Measurements from ENCODE around the gene CMIP.
A peak's percentile ranks its signal among the peaks of the same experiment; 100 is the strongest.
"Not testable (repeated sequence)": the region's sequence is repeated elsewhere in the genome, so short reads cannot be mapped to it uniquely, and the experiment has no call there.

The CMIP gene

GRCh38 chr16:81741430-81741770 lies 296.8 kb downstream of the CMIP start:
- DNase-seq (ENCODE audit: low read depth, low spot score), result not testable (repeated sequence)

- DNase-seq (ENCODE audit: low read depth, low spot score), result no peak
These were observed 299.8 kb downstream of the CMIP start for GRCh38 chr16:81744385-81744784.

- no peak for DNase-seq (ENCODE audit: low read depth, low spot score)
These were observed 300.3 kb downstream of the CMIP start for GRCh38 chr16:81744911-81745310.

GRCh38 chr16:81745704-81746558 lies 301.3 kb downstream of the CMIP start:
- DNase-seq (ENCODE audit: low read depth, low spot score), result peak; percentile 75

- DNase-seq (ENCODE audit: low read depth, low spot score), result no peak
These were observed 302.0 kb downstream of the CMIP start for GRCh38 chr16:81746566-81746965.

- DNase-seq (ENCODE audit: low read depth, low spot score), result no peak
These were observed 304.0 kb downstream of the CMIP start for GRCh38 chr16:81748476-81749198.

- DNase-seq (ENCODE audit: low read depth, low spot score), result no peak
These were observed 307.7 kb downstream of the CMIP start for GRCh38 chr16:81752225-81752875.

GRCh38 chr16:81752876-81753227 lies 308.2 kb downstream of the CMIP start:
- DNase-seq (ENCODE audit: low read depth, low spot score), result no peak

- DNase-seq (ENCODE audit: low read depth, low spot score), result no peak
These were observed 310.2 kb downstream of the CMIP start for GRCh38 chr16:81754858-81755257.

GRCh38 chr16:81755915-81756614 lies 311.5 kb downstream of the CMIP start:
- DNase-seq (ENCODE audit: low read depth, low spot score), result no peak

- no peak for DNase-seq (ENCODE audit: low read depth, low spot score)
These were observed 312.2 kb downstream of the CMIP start for GRCh38 chr16:81756615-81757356.

GRCh38 chr16:81758376-81758775 lies 313.8 kb downstream of the CMIP start:
- no peak for DNase-seq (ENCODE audit: low read depth, low spot score)

Measured in astrocyte of the hippocampus (primary cell).